Measurements from ENCODE around the gene RCBTB1. TPM values are rescaled to one million over a fixed set of nuclear protein-coding genes. Genes with fewer than 3 reads are reported as not detected.
"Not testable (repeated sequence)": the region's sequence is repeated elsewhere in the genome, so short reads cannot be mapped to it uniquely, and the experiment has no call there.

The RCBTB1 gene
- total RNA-seq, 2 experiments from 2014 or later = 18.7 to 19.3 TPM

- peak; percentile 43 for DNase-seq
- Mint-ChIP-seq H3K4me3 (no peak overlapping the region), H3K36me3 (peaks cover 13% of the 10 kb centered on the region), H3K27me3 (no peaks in the 10 kb centered on the region), H3K9me3 (no peaks in the 10 kb centered on the region), H3K4me1 (ENCODE audit: low read depth) (peaks cover 33% of the 10 kb centered on the region), H3K27ac (peak overlapping the region; percentile 88)
- ChIA-PET CTCF (interaction anchor here (1.0 kb wide), 2 partner anchors 16 to 125 kb away, joined by 3 to 4 read pairs; partner anchors contain the start of genes RCBTB1 and SETDB2), POLR2A (interaction anchor here (0.6 to 1.7 kb wide), 4 partner anchors 13 to 125 kb away, joined by 3 to 6 read pairs (median 3); partner anchors contain the start of genes PHF11 and RCBTB1)
- intact Hi-C loops (cut with micrococcal nuclease) = loop anchor here (1.0 to 2.0 kb wide), 4 partner anchors 15 to 115 kb away; partner anchors contain the start of gene RCBTB1
Observed at GRCh38 chr13:49569993-49570689, 15.2 kb downstream of the RCBTB1 start.

GRCh38 chr13:49567491-49567890 lies 17.9 kb downstream of the RCBTB1 start:
- ChIA-PET CTCF (no interaction called here), POLR2A (no interaction called here)
- Mint-ChIP-seq H3K9me3 (no peaks in the 10 kb centered on the region), H3K4me1 (ENCODE audit: low read depth) (peaks cover 29% of the 10 kb centered on the region), H3K4me3 (no peak overlapping the region), H3K27ac (no peak overlapping the region), H3K27me3 (no peaks in the 10 kb centered on the region), H3K36me3 (peaks cover 13% of the 10 kb centered on the region)
- intact Hi-C loops (cut with micrococcal nuclease) = no loop called here
- no peak for DNase-seq

- Mint-ChIP-seq H3K9me3 (no peaks in the 10 kb centered on the region), H3K4me1 (ENCODE audit: low read depth) (peaks cover 21% of the 10 kb centered on the region), H3K36me3 (peaks cover 13% of the 10 kb centered on the region), H3K27me3 (no peaks in the 10 kb centered on the region), H3K27ac (no peak overlapping the region), H3K4me3 (no peak overlapping the region)
- POLR2A ChIA-PET = no interaction called here
- DNase-seq = no peak
- CTCF ChIA-PET = no interaction called here
- intact Hi-C loops (cut with micrococcal nuclease) = no loop called here
Observed at GRCh38 chr13:49566461-49566860, 18.9 kb downstream of the RCBTB1 start.

GRCh38 chr13:49565461-49565860 lies 19.9 kb downstream of the RCBTB1 start:
- H3K27me3 Mint-ChIP-seq; CTCF ChIA-PET; POLR2A ChIA-PET; H3K4me3 Mint-ChIP-seq; intact Hi-C loops (cut with micrococcal nuclease); H3K27ac Mint-ChIP-seq; DNase-seq; H3K9me3 Mint-ChIP-seq: not testable (repeated sequence)
- peaks cover 14% of the 10 kb centered on the region for H3K4me1 Mint-ChIP-seq (ENCODE audit: low read depth)
- peaks cover 20% of the 10 kb centered on the region for H3K36me3 Mint-ChIP-seq

- CTCF ChIA-PET = interaction anchor here (1.5 kb wide), 1 partner anchor 43 kb away, joined by 4 read pairs; no protein-coding TSS in a partner anchor
- no peak overlapping the region for H3K27ac Mint-ChIP-seq
- H3K9me3 Mint-ChIP-seq = no peaks in the 10 kb centered on the region
- POLR2A ChIA-PET = no interaction called here
- no peaks in the 10 kb centered on the region for H3K27me3 Mint-ChIP-seq
- intact Hi-C loops (cut with micrococcal nuclease) = no loop called here
- peaks cover 35% of the 10 kb centered on the region for H3K36me3 Mint-ChIP-seq
- H3K4me1 Mint-ChIP-seq (ENCODE audit: low read depth) = peaks cover 2% of the 10 kb centered on the region
- no peak for DNase-seq
- H3K4me3 Mint-ChIP-seq = no peak overlapping the region
Observed at GRCh38 chr13:49563516-49563915, 21.8 kb downstream of the RCBTB1 start.

- no peak overlapping the region for H3K27ac Mint-ChIP-seq
- CTCF ChIA-PET = no interaction called here
- peaks cover 2% of the 10 kb centered on the region for H3K4me1 Mint-ChIP-seq (ENCODE audit: low read depth)
- POLR2A ChIA-PET = no interaction called here
- no peak for DNase-seq
- no peaks in the 10 kb centered on the region for H3K9me3 Mint-ChIP-seq
- no peak overlapping the region for H3K4me3 Mint-ChIP-seq
- intact Hi-C loops (cut with micrococcal nuclease) = no loop called here
- no peaks in the 10 kb centered on the region for H3K27me3 Mint-ChIP-seq
- peaks cover 35% of the 10 kb centered on the region for H3K36me3 Mint-ChIP-seq
Observed at GRCh38 chr13:49561062-49561410, 24.3 kb downstream of the RCBTB1 start.

GRCh38 chr13:49560270-49561061 lies 24.9 kb downstream of the RCBTB1 start:
- POLR2A ChIA-PET = no interaction called here
- DNase-seq = no peak
- Mint-ChIP-seq H3K36me3 (peaks cover 35% of the 10 kb centered on the region), H3K27me3 (no peaks in the 10 kb centered on the region), H3K27ac (no peak overlapping the region), H3K4me1 (ENCODE audit: low read depth) (peaks cover 2% of the 10 kb centered on the region), H3K9me3 (no peaks in the 10 kb centered on the region), H3K4me3 (no peak overlapping the region)
- intact Hi-C loops (cut with micrococcal nuclease) = no loop called here
- CTCF ChIA-PET = interaction anchor here (0.6 to 0.8 kb wide), 2 partner anchors 53 to 157 kb away, joined by 3 read pairs; no protein-coding TSS in a partner anchor

GRCh38 chr13:49559006-49559405 lies 26.4 kb downstream of the RCBTB1 start:
- Mint-ChIP-seq H3K27me3 (no peaks in the 10 kb centered on the region), H3K27ac (no peak overlapping the region), H3K9me3 (no peaks in the 10 kb centered on the region), H3K36me3 (peaks cover 39% of the 10 kb centered on the region), H3K4me3 (no peak overlapping the region), H3K4me1 (ENCODE audit: low read depth) (peaks cover 2% of the 10 kb centered on the region)
- intact Hi-C loops (cut with micrococcal nuclease) = no loop called here
- CTCF ChIA-PET = no interaction called here
- DNase-seq = no peak
- POLR2A ChIA-PET = no interaction called here

- no peak for DNase-seq
- ChIA-PET CTCF (interaction anchor here (0.8 kb wide), 1 partner anchor 71 kb away, joined by 3 read pairs; no protein-coding TSS in a partner anchor), POLR2A (no interaction called here)
- H3K4me1 Mint-ChIP-seq (ENCODE audit: low read depth) = no peaks in the 10 kb centered on the region
- no peak overlapping the region for H3K4me3 Mint-ChIP-seq
- H3K9me3 Mint-ChIP-seq = no peaks in the 10 kb centered on the region
- no peaks in the 10 kb centered on the region for H3K27me3 Mint-ChIP-seq
- intact Hi-C loops (cut with micrococcal nuclease) = no loop called here
- H3K27ac Mint-ChIP-seq = no peak overlapping the region
- H3K36me3 Mint-ChIP-seq = peaks cover 31% of the 10 kb centered on the region
Observed at GRCh38 chr13:49554387-49554786, 31.0 kb downstream of the RCBTB1 start.

- H3K4me1 Mint-ChIP-seq (ENCODE audit: low read depth) = no peaks in the 10 kb centered on the region
- ChIA-PET CTCF (interaction anchor here (1.3 kb wide), 1 partner anchor 314 kb away, joined by 3 read pairs; no protein-coding TSS in a partner anchor), POLR2A (no interaction called here)
- H3K27me3 Mint-ChIP-seq = no peaks in the 10 kb centered on the region
- peaks cover 27% of the 10 kb centered on the region for H3K36me3 Mint-ChIP-seq
- H3K9me3 Mint-ChIP-seq = no peaks in the 10 kb centered on the region
- intact Hi-C loops (cut with micrococcal nuclease) = no loop called here
- H3K4me3 Mint-ChIP-seq = no peak overlapping the region
- no peak overlapping the region for H3K27ac Mint-ChIP-seq
- DNase-seq = no peak
Observed at GRCh38 chr13:49553888-49554287, 31.5 kb downstream of the RCBTB1 start.

GRCh38 chr13:49550942-49551644 lies 34.3 kb downstream of the RCBTB1 start:
- H3K4me3 Mint-ChIP-seq = no peak overlapping the region
- H3K9me3 Mint-ChIP-seq = no peaks in the 10 kb centered on the region
- ChIA-PET POLR2A (no interaction called here), CTCF (interaction anchor here (0.6 kb wide), 1 partner anchor 1487 kb away, joined by 4 read pairs; no protein-coding TSS in a partner anchor)
- no peak overlapping the region for H3K27ac Mint-ChIP-seq
- intact Hi-C loops (cut with micrococcal nuclease) = no loop called here
- peaks cover 27% of the 10 kb centered on the region for H3K36me3 Mint-ChIP-seq
- no peaks in the 10 kb centered on the region for H3K4me1 Mint-ChIP-seq (ENCODE audit: low read depth)
- no peaks in the 10 kb centered on the region for H3K27me3 Mint-ChIP-seq
- DNase-seq = no peak

- Mint-ChIP-seq H3K9me3 (no peaks in the 10 kb centered on the region), H3K4me1 (ENCODE audit: low read depth) (no peaks in the 10 kb centered on the region), H3K27ac (no peak overlapping the region), H3K4me3 (no peak overlapping the region), H3K27me3 (no peaks in the 10 kb centered on the region), H3K36me3 (peaks cover 33% of the 10 kb centered on the region)
- POLR2A ChIA-PET = no interaction called here
- intact Hi-C loops (cut with micrococcal nuclease) = no loop called here
- CTCF ChIA-PET = no interaction called here
- no peak for DNase-seq
Observed at GRCh38 chr13:49549289-49549688, 36.1 kb downstream of the RCBTB1 start.
